MV-4-11 (cell line): ENCODE results near the gene GSKIP.
A peak's percentile ranks its signal among the peaks of the same experiment; 100 is the strongest.

Experiments
- DNase-seq: peaks from one replicate; lab custom pipeline; 2025; lab: John Stamatoyannopoulos, UW

The GSKIP gene

DNA sequence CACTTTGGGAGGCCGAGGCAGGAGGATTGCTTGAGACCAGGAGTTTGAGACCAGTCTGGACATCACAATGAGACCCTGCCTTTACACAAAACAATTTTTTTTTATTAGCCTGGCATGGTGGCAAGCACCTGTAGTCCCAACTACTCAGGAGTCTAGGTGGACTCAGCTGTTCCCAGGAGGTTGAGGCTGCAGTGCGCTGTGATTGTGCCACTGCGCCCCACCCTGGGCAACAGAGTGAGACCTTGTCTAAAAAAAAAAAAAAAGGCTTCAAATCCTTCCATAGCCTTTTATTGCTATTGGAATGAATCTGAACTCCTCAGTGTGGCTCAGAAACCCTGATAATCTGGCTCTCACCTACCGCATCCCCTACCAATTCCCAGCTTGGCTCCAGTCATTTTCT is 54.7 kb downstream of the GSKIP start:
- DNase-seq, result no peak

DNA sequence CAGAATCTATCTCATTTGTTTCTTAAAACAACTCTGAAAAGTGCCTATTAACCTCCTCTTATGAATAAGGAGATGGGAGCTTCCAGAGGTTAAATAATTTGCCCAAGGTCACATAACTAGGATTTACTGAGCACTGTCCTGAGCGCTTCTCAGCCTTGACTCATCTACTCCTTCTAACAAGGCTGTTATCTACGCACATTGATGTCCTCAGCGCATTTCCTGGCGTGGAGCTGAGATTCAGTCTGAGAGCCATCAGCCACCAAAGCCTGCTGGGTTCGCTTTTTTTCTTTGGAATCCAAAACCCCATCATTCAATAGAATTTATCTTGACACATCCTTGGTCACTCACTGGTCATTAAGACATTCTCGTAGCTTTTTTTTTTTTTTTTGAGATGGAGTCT is 57.9 kb downstream of the GSKIP start:
- no peak for DNase-seq

DNA sequence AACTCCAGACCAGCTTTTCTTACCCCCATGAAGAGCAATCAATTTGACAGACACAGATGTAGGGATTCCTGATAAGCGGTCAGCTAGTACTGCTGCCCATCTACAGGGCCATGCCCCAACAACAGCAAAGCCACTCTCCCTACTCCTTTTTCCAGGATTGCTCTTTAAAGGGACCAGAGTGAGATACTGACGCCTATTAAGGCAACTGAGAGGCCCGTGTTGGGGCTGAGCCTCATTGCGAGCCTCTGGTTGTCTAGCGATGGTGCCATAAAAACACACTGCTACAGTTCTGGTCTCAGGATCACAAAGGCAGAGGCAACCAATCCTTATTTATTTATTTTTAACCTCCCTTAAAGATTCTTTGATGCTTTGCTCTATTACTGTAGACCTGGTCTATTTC is 59.7 kb downstream of the GSKIP start:
- no peak for DNase-seq

DNA sequence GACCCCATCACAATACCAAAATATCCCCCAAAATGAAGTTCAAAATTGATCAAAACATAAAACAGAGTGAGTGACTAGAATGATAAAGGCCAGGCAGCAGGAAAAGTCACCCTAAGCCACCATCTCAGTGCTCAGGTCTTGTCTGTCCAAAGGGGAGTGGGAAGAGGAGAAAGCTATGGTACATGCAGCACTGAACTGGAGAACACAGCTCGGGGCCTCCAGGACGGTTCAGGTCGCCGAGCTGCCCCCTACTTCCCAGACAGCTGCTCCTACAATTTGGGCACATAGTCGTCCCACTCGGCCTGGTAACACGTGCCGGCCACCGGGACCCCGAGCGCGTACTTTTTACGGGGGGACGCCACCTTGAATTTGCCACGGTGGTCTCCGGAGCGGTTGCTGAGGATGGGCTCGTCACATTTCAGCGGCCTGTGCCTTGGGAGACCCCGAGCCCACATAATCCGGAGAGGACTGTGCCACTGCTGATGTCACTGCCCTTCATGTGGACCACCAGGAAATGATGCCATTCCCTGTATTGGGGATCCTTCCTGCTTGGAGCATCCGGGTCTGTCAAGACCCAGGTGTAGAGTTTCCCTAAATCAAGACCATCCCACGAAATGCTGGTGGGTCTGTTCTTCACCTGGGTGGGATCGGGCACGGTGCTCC is 60.3 kb downstream of the GSKIP start:
- DNase-seq, result no peak

DNA sequence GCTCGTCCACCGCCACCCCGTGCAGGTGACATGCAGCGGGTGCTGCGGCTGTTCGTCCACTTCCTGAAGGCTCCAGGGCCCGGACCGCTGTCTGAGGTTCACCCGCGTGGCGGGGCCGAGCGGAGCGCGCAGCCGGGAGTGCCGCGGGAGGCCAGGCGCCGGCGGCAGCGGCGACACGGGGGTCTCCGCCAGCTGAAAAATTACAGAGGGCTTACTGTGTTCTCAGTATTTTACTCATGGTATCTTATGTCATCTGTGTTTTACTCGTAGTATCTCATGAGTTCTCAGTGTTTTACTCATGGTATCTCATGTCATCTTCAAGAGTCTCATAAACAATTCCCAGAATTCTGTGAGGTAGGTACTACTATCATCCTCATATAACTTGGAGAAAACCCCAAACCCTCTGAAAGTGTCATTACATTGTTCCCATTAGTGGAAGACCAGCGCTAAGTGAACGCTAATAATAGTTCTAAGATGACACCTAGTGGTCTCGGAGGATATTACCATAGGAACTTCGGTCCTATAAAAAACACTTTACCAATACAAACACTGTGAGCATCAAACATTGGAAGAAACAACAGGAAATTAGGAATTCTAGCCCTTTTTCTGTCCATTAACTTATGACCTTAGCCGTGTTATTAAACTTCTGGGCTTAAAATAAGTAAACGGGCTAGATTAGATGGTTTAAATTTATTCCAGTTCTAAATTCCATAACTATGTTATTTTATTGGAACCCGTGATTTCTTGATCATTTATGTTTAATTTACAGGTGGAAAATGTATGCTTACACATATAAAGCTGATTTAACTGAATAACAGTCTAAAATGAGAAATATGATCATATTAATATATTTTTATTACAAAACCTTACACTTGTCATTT is 61.0 kb downstream of the GSKIP start:
- peak; percentile 60 for DNase-seq

DNA sequence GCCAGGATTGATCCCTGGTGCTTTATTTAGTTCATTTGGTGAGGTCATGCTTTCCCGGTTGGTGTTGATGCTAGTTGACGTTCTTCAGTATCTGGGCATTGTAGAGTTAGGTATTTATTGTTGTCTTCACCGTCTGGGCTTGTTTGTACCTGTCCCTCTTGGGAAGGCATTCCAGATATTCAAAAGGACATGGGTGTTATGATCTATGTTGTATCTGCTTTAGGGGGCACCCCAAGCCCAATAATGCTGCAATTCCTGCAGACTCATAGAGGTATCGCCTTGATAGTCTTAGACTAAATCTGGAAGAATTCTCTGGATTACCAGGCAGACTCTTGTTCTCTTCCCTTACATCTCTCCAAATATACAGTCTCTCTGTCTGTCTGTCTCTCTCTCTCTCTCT is 70.7 kb downstream of the GSKIP start:
- no peak for DNase-seq
